Measurements from ENCODE around the gene TTC7B. TPM values are rescaled to one million over a fixed set of nuclear protein-coding genes. Genes with fewer than 3 reads are reported as not detected.

Gene TTC7B
- total RNA-seq, 2 donors from 2014 or later: 25.0 to 40.7 TPM

- no peak overlapping the region for H3K4me3 ChIP-seq
Observed at GRCh38 chr14:90757452-90757851, 58.8 kb downstream of the TTC7B start.

GRCh38 chr14:90756755-90757345 is 59.4 kb downstream of the TTC7B start:
- H3K27me3 ChIP-seq (replicated peaks; ENCODE audit: insufficient read depth): no peaks in the 10 kb centered on the region
- H3K36me3 ChIP-seq: no peaks in the 10 kb centered on the region
- no peak overlapping the region for H3K4me3 ChIP-seq
- TF ChIP-seq CTCF (IDR thresholded peaks at IDR 0.05): no peak
- TF ChIP-seq POLR2AphosphoS5 (IDR thresholded peaks at IDR 0.05): no peak
- TF ChIP-seq POLR2A (IDR thresholded peaks at IDR 0.05): no peak
- peaks cover 8% of the 10 kb centered on the region for H3K4me1 ChIP-seq (replicated peaks)
- no peaks in the 10 kb centered on the region for H3K9me3 ChIP-seq
- peak; percentile 2 for DNase-seq (ENCODE audit: low spot score)
- WGBS: 94% methylated on average over 10 of the region's 10 CpGs
- intact Hi-C loops (cut with DNase I): loop anchor here (5.0 kb wide), 2 partner anchors 60 to 455 kb away; no protein-coding TSS in a partner anchor
- no peak overlapping the region for H3K27ac ChIP-seq

More at GRCh38 chr14:90757452-90757851, 58.8 kb downstream of the TTC7B start:
- 73% methylated on average over 3 of the region's 3 CpGs for WGBS
- intact Hi-C loops (cut with DNase I): loop anchor here (5.0 kb wide), 2 partner anchors 60 to 455 kb away; no protein-coding TSS in a partner anchor
- no peaks in the 10 kb centered on the region for H3K36me3 ChIP-seq
- H3K4me1 ChIP-seq (replicated peaks): peaks cover 8% of the 10 kb centered on the region
- no peaks in the 10 kb centered on the region for H3K27me3 ChIP-seq (replicated peaks; ENCODE audit: insufficient read depth)
- H3K9me3 ChIP-seq: no peaks in the 10 kb centered on the region
- TF ChIP-seq CTCF (IDR thresholded peaks at IDR 0.05): no peak
- no peak for TF ChIP-seq POLR2AphosphoS5 (IDR thresholded peaks at IDR 0.05)
- TF ChIP-seq POLR2A (IDR thresholded peaks at IDR 0.05): no peak
- H3K27ac ChIP-seq: peak overlapping the region in 1 of 2 donors; percentile 73
- DNase-seq (ENCODE audit: low spot score): peak; percentile 3

- intact Hi-C loops (cut with DNase I): loop anchor here (5.0 kb wide), 2 partner anchors 58 to 453 kb away; no protein-coding TSS in a partner anchor
Observed at GRCh38 chr14:90755661-90756304, 60.4 kb downstream of the TTC7B start.

DNA sequence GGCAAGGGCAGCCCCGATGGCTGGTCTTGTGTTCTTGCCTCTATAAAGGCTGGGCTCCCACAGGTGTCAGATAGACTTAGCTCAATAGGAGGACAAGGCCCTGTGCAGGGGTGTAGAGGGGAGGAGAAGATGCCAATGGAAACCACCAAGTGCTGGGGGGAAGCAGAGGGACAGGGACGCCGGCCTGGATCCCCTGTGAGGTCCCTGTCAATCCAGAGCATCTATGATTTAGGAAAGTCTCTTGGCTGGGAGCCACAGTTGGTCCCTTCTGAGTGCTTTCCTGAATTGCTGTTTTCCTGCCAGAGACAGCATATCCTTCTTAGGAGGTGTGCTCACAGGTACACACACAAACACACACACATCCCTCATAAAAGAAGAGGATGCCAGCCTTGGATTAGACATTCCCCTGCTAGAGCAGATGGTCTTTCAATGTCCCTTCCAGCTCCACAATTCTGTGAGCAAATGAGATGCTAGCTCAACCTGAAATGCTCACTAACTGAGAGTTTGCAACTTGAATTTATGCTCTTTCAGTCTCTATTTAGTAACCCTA is 62.7 kb downstream of the TTC7B start:
- Histone ChIP-seq H3K4me3 (no peak overlapping the region), H3K27ac (no peak overlapping the region), H3K4me1 (replicated peaks) (peaks cover under 1% of the 10 kb centered on the region), H3K36me3 (no peaks in the 10 kb centered on the region), H3K27me3 (replicated peaks; ENCODE audit: insufficient read depth) (no peaks in the 10 kb centered on the region), H3K9me3 (no peaks in the 10 kb centered on the region)
- TF ChIP-seq POLR2AphosphoS5 (IDR thresholded peaks at IDR 0.05): no peak
- no peak for TF ChIP-seq CTCF (IDR thresholded peaks at IDR 0.05)
- TF ChIP-seq POLR2A (IDR thresholded peaks at IDR 0.05): no peak
- intact Hi-C loops (cut with DNase I): no loop called here
- 81% methylated on average over 3 of the region's 3 CpGs for WGBS
- DNase-seq (ENCODE audit: low spot score): peak; percentile 3

More at GRCh38 chr14:90755661-90756304, 60.4 kb downstream of the TTC7B start:
- H3K36me3 ChIP-seq: no peaks in the 10 kb centered on the region
- no peaks in the 10 kb centered on the region for H3K27me3 ChIP-seq (replicated peaks; ENCODE audit: insufficient read depth)
- no peak overlapping the region for H3K4me3 ChIP-seq
- DNase-seq (ENCODE audit: low spot score): peak; percentile 2
- H3K27ac ChIP-seq: no peak overlapping the region
- TF ChIP-seq POLR2A (IDR thresholded peaks at IDR 0.05) (no peak), CTCF (IDR thresholded peaks at IDR 0.05) (no peak), POLR2AphosphoS5 (IDR thresholded peaks at IDR 0.05) (no peak)
- no peaks in the 10 kb centered on the region for H3K9me3 ChIP-seq
- WGBS: 78% methylated on average over 4 of the region's 4 CpGs
- H3K4me1 ChIP-seq (replicated peaks): peaks cover 8% of the 10 kb centered on the region

Data from prostate gland (tissue), 2 donors.